Memory B cell (primary cell): ENCODE measurements around the gene TBC1D9.

Experiments
- ATAC-seq: fragments of 150-1000 bp; cut with Tn5 transposase; 2 replicates; pipeline ENCODE4 v1.10.0; 2021; ENCODE audit warnings: low read depth, mild to moderate bottlenecking, moderate library complexity
- DNase-seq, 2 donors: peaks; one replicate each; pipeline ENCODE4 v3.0.0; 2022; ENCODE audit warnings: low spot score in 2 of 2
- H3K27ac Mint-ChIP-seq: one replicate; pipeline ENCODE4 v1.8.0; 2022; ENCODE audit warnings: mild to moderate bottlenecking, moderate library complexity, mixed read lengths
- H3K27me3 Mint-ChIP-seq: one replicate; pipeline ENCODE4 v1.8.0; 2022; ENCODE audit warnings: mixed read lengths
- H3K36me3 Mint-ChIP-seq: one replicate; pipeline ENCODE4 v1.8.0; 2022; ENCODE audit warnings: mild to moderate bottlenecking, mixed read lengths
- H3K4me1 Mint-ChIP-seq: one replicate; pipeline ENCODE4 v1.8.0; 2022; ENCODE audit warnings: mixed read lengths
- H3K4me3 Mint-ChIP-seq: one replicate; pipeline ENCODE4 v1.8.0; 2022; ENCODE audit warnings: mild to moderate bottlenecking, moderate library complexity, mixed read lengths
- H3K9me3 Mint-ChIP-seq: one replicate; pipeline ENCODE4 v1.8.0; 2022; ENCODE audit warnings: mixed read lengths

TBC1D9 gene

GRCh38 chr4:140686796-140687195, 69.4 kb downstream of the TBC1D9 start:
- peak overlapping the region; percentile 69 for H3K27ac Mint-ChIP-seq
- peaks cover 36% of the 10 kb centered on the region for H3K36me3 Mint-ChIP-seq
- H3K4me1 Mint-ChIP-seq = peaks cover 27% of the 10 kb centered on the region
- DNase-seq = no peak
- H3K9me3 Mint-ChIP-seq = no peaks in the 10 kb centered on the region
- no peak overlapping the region for H3K4me3 Mint-ChIP-seq
- no peak for ATAC-seq
- no peaks in the 10 kb centered on the region for H3K27me3 Mint-ChIP-seq

GRCh38 chr4:140684314-140684713, 71.9 kb downstream of the TBC1D9 start:
- no peak for ATAC-seq
- DNase-seq = no peak
- Mint-ChIP-seq H3K4me3 (no peak overlapping the region), H3K9me3 (no peaks in the 10 kb centered on the region), H3K4me1 (peaks cover 26% of the 10 kb centered on the region), H3K27me3 (no peaks in the 10 kb centered on the region), H3K36me3 (peaks cover 41% of the 10 kb centered on the region), H3K27ac (peak overlapping the region; percentile 60)

GRCh38 chr4:140681201-140681600, 75.0 kb downstream of the TBC1D9 start:
- peaks cover 57% of the 10 kb centered on the region for H3K36me3 Mint-ChIP-seq
- H3K9me3 Mint-ChIP-seq = no peaks in the 10 kb centered on the region
- no peak overlapping the region for H3K4me3 Mint-ChIP-seq
- H3K27ac Mint-ChIP-seq = peak overlapping the region; percentile 32
- no peak for DNase-seq
- no peaks in the 10 kb centered on the region for H3K27me3 Mint-ChIP-seq
- H3K4me1 Mint-ChIP-seq = peaks cover 25% of the 10 kb centered on the region
- no peak for ATAC-seq

GRCh38 chr4:140680686-140681085, 75.5 kb downstream of the TBC1D9 start:
- ATAC-seq (no peak), DNase-seq (no peak)
- peaks cover 59% of the 10 kb centered on the region for H3K36me3 Mint-ChIP-seq
- H3K27me3 Mint-ChIP-seq = no peaks in the 10 kb centered on the region
- peaks cover 30% of the 10 kb centered on the region for H3K4me1 Mint-ChIP-seq
- H3K27ac Mint-ChIP-seq = peak overlapping the region; percentile 32
- H3K9me3 Mint-ChIP-seq = no peaks in the 10 kb centered on the region
- no peak overlapping the region for H3K4me3 Mint-ChIP-seq

GRCh38 chr4:140679576-140679975, 76.6 kb downstream of the TBC1D9 start:
- Mint-ChIP-seq H3K9me3 (no peaks in the 10 kb centered on the region), H3K4me1 (peaks cover 32% of the 10 kb centered on the region), H3K36me3 (peaks cover 51% of the 10 kb centered on the region), H3K27ac (no peak overlapping the region), H3K4me3 (no peak overlapping the region), H3K27me3 (no peaks in the 10 kb centered on the region)
- no peak for DNase-seq
- no peak for ATAC-seq

GRCh38 chr4:140675599-140676231, 80.5 kb downstream of the TBC1D9 start:
- H3K4me1 Mint-ChIP-seq = peaks cover 23% of the 10 kb centered on the region
- no peak overlapping the region for H3K4me3 Mint-ChIP-seq
- H3K27ac Mint-ChIP-seq = peak overlapping the region; percentile 68
- no peaks in the 10 kb centered on the region for H3K9me3 Mint-ChIP-seq
- DNase-seq = no peak
- H3K27me3 Mint-ChIP-seq = no peaks in the 10 kb centered on the region
- peak; percentile 53 for ATAC-seq
- H3K36me3 Mint-ChIP-seq = peaks cover 45% of the 10 kb centered on the region

GRCh38 chr4:140673729-140674128, 82.5 kb downstream of the TBC1D9 start:
- Mint-ChIP-seq H3K27me3 (no peaks in the 10 kb centered on the region), H3K4me1 (peaks cover 20% of the 10 kb centered on the region), H3K36me3 (peaks cover 53% of the 10 kb centered on the region), H3K9me3 (no peaks in the 10 kb centered on the region), H3K4me3 (no peak overlapping the region), H3K27ac (peak overlapping the region; percentile 68)
- ATAC-seq (no peak), DNase-seq (no peak)

GRCh38 chr4:140672416-140672815, 83.8 kb downstream of the TBC1D9 start:
- no peaks in the 10 kb centered on the region for H3K9me3 Mint-ChIP-seq
- H3K27ac Mint-ChIP-seq = peak overlapping the region; percentile 28
- H3K4me1 Mint-ChIP-seq = peaks cover 12% of the 10 kb centered on the region
- no peaks in the 10 kb centered on the region for H3K27me3 Mint-ChIP-seq
- no peak overlapping the region for H3K4me3 Mint-ChIP-seq
- no peak for ATAC-seq
- peaks cover 42% of the 10 kb centered on the region for H3K36me3 Mint-ChIP-seq
- DNase-seq = no peak

GRCh38 chr4:140668111-140668510, 88.1 kb downstream of the TBC1D9 start:
- ATAC-seq (no peak), DNase-seq (no peak)
- Mint-ChIP-seq H3K4me1 (peaks cover 16% of the 10 kb centered on the region), H3K4me3 (no peak overlapping the region), H3K27ac (peak overlapping the region; percentile 20), H3K36me3 (peaks cover 38% of the 10 kb centered on the region), H3K9me3 (no peaks in the 10 kb centered on the region), H3K27me3 (no peaks in the 10 kb centered on the region)

GRCh38 chr4:140666889-140667614, 89.1 kb downstream of the TBC1D9 start:
- peaks cover 38% of the 10 kb centered on the region for H3K36me3 Mint-ChIP-seq
- peak overlapping the region; percentile 88 for H3K27ac Mint-ChIP-seq
- H3K4me3 Mint-ChIP-seq = no peak overlapping the region
- H3K4me1 Mint-ChIP-seq = peaks cover 17% of the 10 kb centered on the region
- ATAC-seq = no peak
- H3K9me3 Mint-ChIP-seq = no peaks in the 10 kb centered on the region
- DNase-seq = no peak
- no peaks in the 10 kb centered on the region for H3K27me3 Mint-ChIP-seq

GRCh38 chr4:140662082-140662869, 93.9 kb downstream of the TBC1D9 start:
- no peak for ATAC-seq
- peak overlapping the region; percentile 69 for H3K27ac Mint-ChIP-seq
- H3K36me3 Mint-ChIP-seq = peaks cover 29% of the 10 kb centered on the region
- H3K27me3 Mint-ChIP-seq = no peaks in the 10 kb centered on the region
- DNase-seq = no peak
- H3K4me3 Mint-ChIP-seq = no peak overlapping the region
- peaks cover 14% of the 10 kb centered on the region for H3K4me1 Mint-ChIP-seq
- no peaks in the 10 kb centered on the region for H3K9me3 Mint-ChIP-seq

GRCh38 chr4:140661550-140661949, 94.6 kb downstream of the TBC1D9 start:
- Mint-ChIP-seq H3K36me3 (peaks cover 30% of the 10 kb centered on the region), H3K27ac (peak overlapping the region; percentile 69), H3K4me3 (no peak overlapping the region), H3K27me3 (no peaks in the 10 kb centered on the region), H3K4me1 (peaks cover 12% of the 10 kb centered on the region), H3K9me3 (no peaks in the 10 kb centered on the region)
- DNase-seq (no peak), ATAC-seq (no peak)

GRCh38 chr4:140659943-140660700, 96.1 kb downstream of the TBC1D9 start:
- Mint-ChIP-seq H3K36me3 (peaks cover 40% of the 10 kb centered on the region), H3K27ac (peak overlapping the region; percentile 32), H3K27me3 (no peaks in the 10 kb centered on the region), H3K9me3 (no peaks in the 10 kb centered on the region), H3K4me3 (no peak overlapping the region), H3K4me1 (peaks cover 14% of the 10 kb centered on the region)
- ATAC-seq (no peak), DNase-seq (no peak)

GRCh38 chr4:140654495-140654814, 101.7 kb downstream of the TBC1D9 start:
- no peaks in the 10 kb centered on the region for H3K9me3 Mint-ChIP-seq
- peak overlapping the region; percentile 26 for H3K27ac Mint-ChIP-seq
- peaks cover 6% of the 10 kb centered on the region for H3K4me1 Mint-ChIP-seq
- H3K36me3 Mint-ChIP-seq = peaks cover 46% of the 10 kb centered on the region
- no peak for DNase-seq
- no peak for ATAC-seq
- H3K4me3 Mint-ChIP-seq = no peak overlapping the region
- H3K27me3 Mint-ChIP-seq = no peaks in the 10 kb centered on the region
